Activated T-cell treated with anti-CD3 and anti-CD28 coated beads, Interleukin-2, amount 50 U/mL, for 4 hours (primary cell): ENCODE results near the gene OR4D11. TPM values are rescaled to one million over a fixed set of nuclear protein-coding genes. Genes with fewer than 3 reads are reported as not detected.

Experiments
- total RNA-seq, 3 donors: library from RNA; stranded (reverse); gene quantifications; one replicate each; pipeline ENCODE4 v1.2.1, GENCODE V29; 2021

Gene OR4D11
- total RNA-seq, 3 donors from 2014 or later, result not detected

Other genes starting within 250 kb of the OR4D11 start
- not detected for gene OR5AN1, start 144.7 kb upstream of the OR4D11 start, total RNA-seq
- not detected for gene OR5A2, start 77.2 kb upstream of the OR4D11 start, total RNA-seq
- not detected for gene OR5A1, start 67.1 kb upstream of the OR4D11 start, total RNA-seq
- not detected for gene OR4D6, start 46.6 kb upstream of the OR4D11 start, total RNA-seq
- not detected for gene OR4D10, start 30.3 kb upstream of the OR4D11 start, total RNA-seq
- gene OR4D9, start 8.0 kb downstream of the OR4D11 start, total RNA-seq, result not detected
- 10 to 100 TPM; 32.5 to 39.4 (median 35.4) TPM for gene OSBP, start 112.2 kb downstream of the OR4D11 start, total RNA-seq
- 10 to 100 TPM; 51.3 to 56.2 (median 52.1) TPM for gene PATL1, start 165.5 kb downstream of the OR4D11 start, total RNA-seq
- gene OR10V1, start 210.3 kb downstream of the OR4D11 start, total RNA-seq, result not detected